NCI-H2107 (cell line): ENCODE data around the gene MUC13.

Source experiments
- DNase-seq: peaks from one replicate; lab custom pipeline; 2025; lab: John Stamatoyannopoulos, UW

MUC13 gene

GRCh38 chr3:124873226-124873625, 61.3 kb downstream of the MUC13 start:
- DNase-seq: no peak

- DNase-seq: no peak
Measured at GRCh38 chr3:124867511-124867910, 67.0 kb downstream of the MUC13 start.

GRCh38 chr3:124862006-124862405, 72.5 kb downstream of the MUC13 start:
- no peak for DNase-seq

- DNase-seq: no peak
Measured at GRCh38 chr3:124861041-124861440, 73.5 kb downstream of the MUC13 start.

- DNase-seq: no peak
Measured at GRCh38 chr3:124860599-124860998, 74.0 kb downstream of the MUC13 start.

GRCh38 chr3:124859025-124859424, 75.5 kb downstream of the MUC13 start:
- DNase-seq: no peak

GRCh38 chr3:124858275-124858674, 76.3 kb downstream of the MUC13 start:
- no peak for DNase-seq

- DNase-seq: no peak
Measured at GRCh38 chr3:124856677-124857076, 77.9 kb downstream of the MUC13 start.
